Cardiac septum (tissue), 1 donor: ENCODE data around the gene TOGARAM2. TPM values are rescaled to one million over a fixed set of nuclear protein-coding genes. Genes with fewer than 3 reads are reported as not detected.

Experiments used
- DNase-seq: peaks from one replicate; pipeline ENCODE4 v3.0.0-alpha.2; 2020; ENCODE audit warnings: low spot score
- intact Hi-C: fragments of 100-400 bp; cut with DNase I; formaldehyde crosslinking; loops from one replicate; pipeline ENCODE4 v1.14.0; 2022
- total RNA-seq: library from RNA; stranded (reverse); fragmentation: NEBNext Ultra II Directional; extraction: Animal tissue kit (Norgen Biotek cat#: 25700); gene quantifications from one replicate; pipeline ENCODE4 v1.2.1, GENCODE V29; 2021
- donor health status: DM: no; HTN: no; CAD: no.

TOGARAM2 gene
- total RNA-seq, 1 donor from 2014 or later: 0.48 TPM

DNA sequence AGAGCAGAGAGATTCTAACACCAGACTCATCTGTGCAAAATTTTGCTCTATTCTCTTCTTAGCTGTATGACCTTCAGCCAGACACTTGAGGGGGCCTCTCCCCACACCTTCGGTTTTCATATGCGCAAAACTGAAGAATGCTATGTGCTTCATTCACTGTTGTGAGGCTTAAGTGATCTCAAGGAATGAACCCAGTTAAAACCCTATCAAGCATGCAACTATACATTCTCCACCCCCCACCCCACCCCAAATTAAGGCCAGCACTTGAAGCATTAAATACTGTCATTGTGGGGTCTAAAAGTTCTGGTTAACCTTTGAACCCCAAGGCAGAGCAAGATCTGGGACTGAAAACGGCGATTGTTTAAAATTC, 83.2 kb downstream of the TOGARAM2 start:
- intact Hi-C loops: no loop called here
- DNase-seq: no peak

- no peak for DNase-seq
- intact Hi-C loops: no loop called here
Measured at GRCh38 chr2:29064746-29065067, 83.6 kb downstream of the TOGARAM2 start.

DNA sequence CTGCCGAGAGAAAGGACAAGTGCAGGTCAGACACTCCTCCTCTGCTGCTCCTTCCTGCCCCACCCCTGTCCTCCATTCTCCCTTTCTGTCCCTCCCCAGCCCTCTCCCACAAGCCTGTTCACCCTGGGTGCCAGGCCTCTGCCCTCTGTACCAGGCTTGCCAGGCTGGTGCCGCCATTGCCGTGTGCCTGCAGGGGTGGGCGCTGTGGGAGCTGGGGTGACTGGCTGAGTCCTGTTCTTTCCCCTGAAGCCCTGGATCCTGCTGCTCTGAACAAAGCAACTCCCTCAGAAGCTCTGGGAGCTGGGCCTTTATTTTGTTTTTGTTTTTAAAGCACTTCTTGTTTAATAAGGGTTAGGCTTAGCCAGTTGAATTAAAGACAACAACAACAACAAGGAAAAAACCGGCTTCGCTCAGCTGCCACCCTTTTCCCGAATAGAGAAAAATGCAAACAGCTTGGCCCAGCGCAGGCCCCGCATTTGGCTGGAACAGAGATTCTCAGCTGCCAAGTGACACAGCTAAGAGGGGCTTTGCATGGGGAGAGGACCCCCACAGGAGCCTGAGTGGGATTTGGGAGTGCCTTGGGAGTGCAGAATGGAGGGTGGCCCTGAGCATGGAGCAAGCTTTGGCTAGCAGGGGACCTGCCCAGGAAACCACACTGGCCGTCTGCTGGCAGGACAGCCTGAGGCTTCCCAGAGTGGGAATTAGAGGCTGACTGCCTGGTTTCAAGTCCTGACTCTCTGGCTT, 84.1 kb downstream of the TOGARAM2 start:
- no peak for DNase-seq
- intact Hi-C loops: no loop called here

DNA sequence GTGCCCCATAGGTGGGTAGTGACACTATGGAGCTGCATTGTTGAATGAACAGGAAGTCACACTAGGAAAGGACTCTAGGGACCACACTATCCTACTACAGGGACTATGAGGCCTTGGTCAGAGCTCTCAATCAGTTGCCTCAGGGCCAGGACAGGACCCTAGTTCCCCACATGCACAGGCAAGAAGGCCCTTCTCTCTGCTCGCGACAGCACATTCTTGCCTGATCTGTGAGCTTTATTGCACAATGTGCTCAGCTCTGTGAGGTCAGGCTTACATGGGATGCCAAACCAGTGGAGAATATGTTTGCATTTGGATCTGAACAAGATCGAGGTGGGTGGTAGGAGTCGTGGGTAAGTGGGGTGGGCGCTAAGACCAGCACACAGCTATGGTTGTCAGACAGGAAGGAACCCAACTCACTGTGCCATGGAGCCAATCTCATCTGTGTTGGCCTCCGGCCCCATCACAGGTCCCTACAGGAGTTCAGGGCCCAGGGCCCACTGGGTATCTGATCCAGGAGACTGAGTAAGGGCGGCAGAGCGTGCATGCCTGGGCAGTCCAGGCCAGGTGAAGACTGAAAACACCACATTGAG, 85.3 kb downstream of the TOGARAM2 start:
- no peak for DNase-seq
- intact Hi-C loops: no loop called here

- intact Hi-C loops: no loop called here
- no peak for DNase-seq
Measured at GRCh38 chr2:29066997-29067605, 86.0 kb downstream of the TOGARAM2 start.

DNA sequence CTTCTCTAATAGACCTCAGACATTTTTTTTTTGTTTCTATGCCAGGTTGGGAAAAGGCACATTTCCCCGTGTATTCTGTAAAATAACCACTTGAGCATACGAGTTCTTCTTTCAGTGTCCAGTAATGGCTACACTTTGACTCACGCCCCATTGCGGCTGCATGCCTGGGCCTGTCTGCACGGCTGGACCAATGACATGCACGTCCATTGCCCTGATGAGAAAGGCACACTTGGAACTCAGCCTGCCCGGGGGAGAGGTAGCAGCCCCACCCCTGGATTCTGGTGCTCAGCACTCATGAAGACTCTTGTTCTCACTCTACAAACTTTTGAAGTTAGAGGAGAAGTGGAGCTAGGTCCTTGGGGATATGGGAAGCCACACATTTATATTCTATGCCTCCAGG, 87.4 kb downstream of the TOGARAM2 start:
- intact Hi-C loops: no loop called here
- DNase-seq: no peak

DNA sequence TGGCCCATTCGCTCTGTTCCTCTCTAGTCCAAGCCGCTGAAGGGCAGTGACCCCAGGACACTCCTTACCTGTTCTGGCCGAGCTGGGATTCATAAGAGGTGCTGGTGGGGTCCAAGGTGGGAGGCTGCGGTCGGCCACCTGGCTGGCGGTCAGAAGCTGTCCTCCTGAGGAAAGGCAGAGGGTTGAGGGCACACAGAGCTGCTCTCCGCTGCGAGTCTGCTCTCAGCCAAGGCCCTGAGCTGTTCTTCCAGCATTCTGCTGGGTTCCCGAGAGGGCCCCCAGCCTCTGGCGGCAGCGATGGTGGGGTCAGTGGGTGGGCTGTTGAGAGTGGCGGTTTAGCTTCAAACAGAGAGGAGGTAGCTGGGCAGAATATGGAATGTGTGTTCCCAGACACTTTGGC, 89.4 kb downstream of the TOGARAM2 start:
- DNase-seq: no peak
- intact Hi-C loops: no loop called here

GRCh38 chr2:29071032-29071975, 90.2 kb downstream of the TOGARAM2 start:
- intact Hi-C loops: no loop called here

GRCh38 chr2:29072251-29072650, 91.2 kb downstream of the TOGARAM2 start:
- DNase-seq: no peak
- intact Hi-C loops: no loop called here

More at GRCh38 chr2:29071032-29071975, 90.2 kb downstream of the TOGARAM2 start:
- no peak for DNase-seq

- DNase-seq: no peak
- intact Hi-C loops: no loop called here
Measured at GRCh38 chr2:29072971-29073725, 92.0 kb downstream of the TOGARAM2 start.

DNA sequence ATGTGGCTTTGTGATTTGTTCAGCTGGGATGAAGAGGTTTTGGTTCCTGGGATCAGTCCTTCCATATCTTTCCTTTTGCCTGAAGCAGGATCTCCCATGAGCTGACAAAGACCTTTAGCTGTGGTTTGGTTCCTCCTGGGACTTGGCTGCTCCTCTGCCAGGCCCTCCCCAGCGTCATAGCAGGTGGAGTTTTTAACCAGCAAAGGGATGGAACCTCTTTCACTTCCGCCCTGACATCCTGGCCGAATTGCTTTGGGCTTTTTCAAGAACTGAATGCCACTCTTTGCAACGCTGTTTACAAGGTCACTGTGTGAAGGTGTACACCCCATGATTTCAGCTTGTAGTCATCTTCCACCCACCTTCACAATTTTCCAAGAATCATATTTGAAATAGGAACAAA, 92.8 kb downstream of the TOGARAM2 start:
- DNase-seq: no peak
- intact Hi-C loops: no loop called here

GRCh38 chr2:29074411-29074810, 93.3 kb downstream of the TOGARAM2 start, which contains the start of gene PCARE:
TSS of gene PCARE (minus strand) at chr2:29074523. CDS start at chr2:29074261, 262 bp downstream.
- no peak for DNase-seq
- intact Hi-C loops: no loop called here

DNA sequence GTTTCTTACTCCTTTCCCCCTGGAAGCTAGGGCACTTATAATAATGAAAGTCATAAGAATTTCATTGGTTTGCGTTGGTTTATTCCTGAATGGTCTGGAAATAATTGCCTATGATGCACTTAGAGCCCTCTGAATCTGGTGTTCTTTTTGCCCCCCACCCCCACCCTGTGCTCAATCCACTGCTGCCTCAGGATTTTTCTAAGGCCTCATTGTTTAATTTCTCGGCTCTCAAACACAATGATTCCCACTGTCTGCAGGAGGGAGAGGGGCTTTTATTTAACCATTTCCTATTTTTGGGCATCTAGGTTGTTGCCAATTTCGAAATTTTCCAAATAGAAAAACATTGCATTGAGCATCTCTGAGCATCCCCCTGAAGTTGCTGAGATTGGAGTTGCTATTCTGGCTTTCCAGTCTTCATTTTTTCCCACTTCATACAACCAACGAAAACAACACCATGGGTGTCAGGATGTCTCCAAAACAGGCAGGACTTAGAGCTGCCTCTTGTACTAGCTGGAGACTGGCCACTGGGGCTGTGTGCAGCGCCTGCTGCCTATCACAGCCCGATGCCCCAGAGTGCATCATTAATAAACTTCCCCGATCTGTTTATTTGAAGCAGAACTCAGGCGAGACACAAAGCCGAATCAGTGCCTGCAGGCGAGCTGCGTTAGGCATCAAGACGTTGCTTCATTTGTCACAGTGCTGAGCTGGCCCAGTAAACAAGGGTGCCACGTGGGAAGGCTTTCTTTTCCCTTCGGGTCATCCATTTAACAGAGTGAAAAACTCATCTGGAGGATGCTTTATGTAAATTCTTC, 95.0 kb downstream of the TOGARAM2 start:
- intact Hi-C loops: no loop called here
- DNase-seq: no peak

DNA sequence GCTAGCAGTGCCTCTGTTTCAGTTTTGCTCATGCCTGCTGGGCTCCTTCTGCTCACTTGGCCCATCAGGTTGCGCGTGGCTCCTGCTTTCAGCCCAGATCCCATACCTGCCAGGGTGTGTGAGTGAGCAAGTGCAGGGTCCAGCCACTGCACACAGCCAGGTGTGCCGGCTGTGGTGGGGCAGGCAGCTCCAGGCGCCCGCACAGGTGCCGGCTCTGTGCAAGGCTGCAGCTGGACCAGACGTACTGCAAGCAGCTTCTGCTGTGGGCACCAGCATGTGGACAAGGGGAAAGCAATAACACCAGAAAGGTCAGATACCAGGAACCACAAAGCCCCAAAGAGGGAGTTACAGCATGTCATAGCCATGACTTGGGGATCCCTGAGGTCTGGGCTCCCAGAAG, 98.8 kb downstream of the TOGARAM2 start:
- intact Hi-C loops: no loop called here
- DNase-seq: no peak

DNA sequence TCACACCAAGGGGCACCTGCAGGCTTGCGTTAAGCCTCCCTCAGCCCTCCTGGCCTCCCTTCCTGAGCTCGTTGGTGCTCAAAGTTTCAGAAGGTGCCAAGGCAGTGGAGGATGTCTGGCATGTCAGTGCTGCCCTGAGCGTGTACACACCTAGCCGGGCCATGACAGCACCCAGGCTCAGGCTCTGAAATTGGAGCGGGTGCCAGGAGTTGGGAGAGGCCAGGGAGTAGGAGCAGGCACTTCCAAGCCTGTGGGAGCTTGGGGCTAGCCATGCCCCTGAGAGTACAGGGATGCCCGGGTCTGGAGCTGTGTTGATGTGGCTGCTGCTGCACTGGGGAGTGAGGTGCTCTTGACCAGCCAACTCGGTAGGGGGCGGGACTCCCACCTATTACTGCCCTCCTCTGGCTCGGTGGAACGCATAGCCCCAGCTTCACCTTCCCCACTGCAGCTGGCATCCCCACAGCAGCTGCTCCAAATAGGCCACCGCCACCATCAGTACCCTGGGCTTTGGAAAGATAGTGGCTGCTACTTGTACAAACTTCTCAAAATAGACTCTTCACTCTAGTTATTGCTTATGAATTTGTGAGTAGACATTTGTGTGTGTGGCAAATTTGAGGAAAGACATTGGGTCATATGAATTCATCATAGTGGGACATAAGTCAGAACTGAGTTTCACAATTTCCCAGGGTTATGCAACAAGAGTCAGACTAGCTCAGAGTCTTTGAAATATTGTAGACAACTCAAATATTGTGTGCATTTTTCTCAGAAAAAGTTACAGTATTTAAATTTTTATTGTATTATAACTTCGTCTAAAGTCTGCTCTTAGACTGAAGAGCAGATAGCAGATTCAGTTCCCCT, 100.0 kb downstream of the TOGARAM2 start:
- intact Hi-C loops: no loop called here

GRCh38 chr2:29082804-29083495, 101.9 kb downstream of the TOGARAM2 start:
- intact Hi-C loops: no loop called here
- no peak for DNase-seq

More for the DNA sequence above, 100.0 kb downstream of the TOGARAM2 start:
- no peak for DNase-seq

DNA sequence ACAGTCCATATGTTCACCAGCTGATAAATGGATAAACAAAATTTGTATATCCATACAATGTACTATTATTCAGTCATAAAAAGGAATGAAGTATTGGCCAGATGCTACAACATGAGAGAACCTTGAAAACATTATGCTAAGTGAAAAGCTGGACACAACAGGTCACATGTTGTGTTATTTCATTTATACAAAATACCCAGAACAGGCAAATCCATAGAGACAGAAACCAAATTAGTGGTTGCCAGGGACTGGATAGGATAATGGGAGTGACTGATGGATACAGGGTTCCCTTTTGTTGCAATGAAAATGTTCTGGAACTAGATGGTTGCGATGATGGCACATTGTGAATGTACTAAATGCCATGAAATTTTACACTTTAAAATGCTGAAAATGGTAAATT, 103.5 kb downstream of the TOGARAM2 start:
- intact Hi-C loops: no loop called here
- DNase-seq: no peak
